Astrocyte of the spinal cord (primary cell): ENCODE results near the gene CBLB.

ENCODE experiments used
- DNase-seq: peaks from one replicate; pipeline ENCODE4 v3.0.0; 2011; ENCODE audit warnings: low read depth, low spot score
- H3K4me3 ChIP-seq: 2 replicates; pipeline ENCODE4 v1.5.1; 2011; ENCODE audit warnings: low read depth, mild to moderate bottlenecking, low read length, moderate library complexity
- CTCF ChIP-seq: IDR thresholded peaks from 2 replicates; pipeline ENCODE4 v1.5.1; 2012; ENCODE audit warnings: low read depth, mild to moderate bottlenecking, low read length, inconsistent platforms
- in situ Hi-C: cut with HindIII; loops from 2 replicates; pipeline ENCODE4 v1.10.0; 2017; ENCODE audit warnings: low sequenced_read_pairs

Gene CBLB

GRCh38 chr3:105704726-105705410 is 163.9 kb downstream of the CBLB start:
- no peak for DNase-seq
- no peak for TF ChIP-seq CTCF
- no peak overlapping the region for H3K4me3 ChIP-seq
- in situ Hi-C loops: no loop called here

GRCh38 chr3:105700575-105700974 is 168.2 kb downstream of the CBLB start:
- in situ Hi-C loops: no loop called here
- no peak for TF ChIP-seq CTCF
- no peak overlapping the region for H3K4me3 ChIP-seq
- no peak for DNase-seq

- no peak for TF ChIP-seq CTCF
- no peak for DNase-seq
- no peak overlapping the region for H3K4me3 ChIP-seq
- in situ Hi-C loops: no loop called here
These were observed 177.2 kb downstream of the CBLB start for GRCh38 chr3:105691633-105692032.

GRCh38 chr3:105691053-105691452 is 177.8 kb downstream of the CBLB start:
- peak; percentile 12 for DNase-seq
- TF ChIP-seq CTCF: no peak
- in situ Hi-C loops: no loop called here
- no peak overlapping the region for H3K4me3 ChIP-seq

- no peak for TF ChIP-seq CTCF
- in situ Hi-C loops: no loop called here
- DNase-seq: peak; percentile 10
- H3K4me3 ChIP-seq: no peak overlapping the region
These were observed 180.0 kb downstream of the CBLB start for GRCh38 chr3:105688821-105689220.

- peak; percentile 73 for TF ChIP-seq CTCF
- in situ Hi-C loops: no loop called here
- no peak overlapping the region for H3K4me3 ChIP-seq
- DNase-seq: peak; percentile 50
These were observed 182.4 kb downstream of the CBLB start for GRCh38 chr3:105686278-105686897.
